GM12892 (cell line): ENCODE results near the gene AHR.

Experiments used
- POLR2A ChIP-seq: IDR thresholded peaks from 2 replicates; pipeline ENCODE4 v1.6.1; 2011; ENCODE audit warnings: low read depth, low read length, control low read depth
- POLR2AphosphoS5 ChIP-seq: IDR thresholded peaks from 2 replicates; pipeline ENCODE4 v1.6.1; 2011; ENCODE audit warnings: low read depth, low read length, control low read depth

- TF ChIP-seq POLR2AphosphoS5 (no peak), POLR2A (no peak)
Observed at GRCh38 chr7:17325364-17325763, 26.9 kb downstream of the AHR start.
